ENCODE measurements around the gene ARL6IP1. TPM values are rescaled to one million over a fixed set of nuclear protein-coding genes. Genes with fewer than 3 reads are reported as not detected.

ARL6IP1 gene
- total RNA-seq (2021) = 197 and 205 TPM in 2 replicates
- long read RNA-seq, transcript ARL6IP1-201 (6 exons, 2,409 nt) = major isoform, 1,858 of 1,930 reads
- long read RNA-seq, partial matches to known transcripts = 52 of 1,930 reads
- long read RNA-seq, other reads (novel, unspliced or antisense) = 18 of 1,930 reads

GRCh38 chr16:18801145-18801972 lies at the start of gene ARL6IP1:
ARL6IP1 (minus strand) TSS chr16:18801549; CDS start chr16:18801466, 83 bp downstream.
- Histone ChIP-seq H2BK15ac (ENCODE audit: low read depth, low read length) (no peak within 1 kb of the TSS), H3K56ac (ENCODE audit: insufficient read length, low read depth, low read length) (no peak within 1 kb of the TSS), H3K4ac (ENCODE audit: low read depth, low read length) (no peak within 1 kb of the TSS; the same call in 1 of the 2 replicates), H3K23me2 (ENCODE audit: insufficient read length, low read depth, low read length, poor library complexity, severe bottlenecking) (peaks cover 10% of the 10 kb centered on the region), H2BK12ac (ENCODE audit: insufficient read length, low read depth, low read length) (no peak within 1 kb of the TSS), H2BK5ac (ENCODE audit: insufficient read length, low read length) (no peak within 1 kb of the TSS), H3K27me3 (ENCODE audit: insufficient read depth, low read length) (no peaks in the 10 kb centered on the region), H2AFZ (ENCODE audit: low read length) (no peak within 1 kb of the TSS), H4K5ac (ENCODE audit: insufficient read length, low read depth, low read length) (no peak within 1 kb of the TSS), H2BK120ac (ENCODE audit: low read depth, low read length, poor library complexity, severe bottlenecking) (no peak within 1 kb of the TSS), H3K4me2 (ENCODE audit: insufficient read depth, insufficient read length, low read length) (peak within 1 kb of the TSS; percentile 93), H3K18ac (ENCODE audit: insufficient read length, low read depth, low read length) (peak within 1 kb of the TSS; percentile 73), H4K8ac (replicated peaks; ENCODE audit: insufficient read length, low read depth, low read length) (no peak within 1 kb of the TSS), H3K23ac (ENCODE audit: insufficient read length, low read depth, low read length) (no peak within 1 kb of the TSS), H3K9me3 (ENCODE audit: control insufficient read depth, low read depth, low read length) (no peaks in the 10 kb centered on the region), H3K27ac (ENCODE audit: insufficient read length, low read depth, low read length) (peak within 1 kb of the TSS; percentile 48), H3K79me1 (ENCODE audit: insufficient read depth, low read depth, low read length, poor library complexity, severe bottlenecking) (no peaks in the 10 kb centered on the region), H2BK20ac (ENCODE audit: low read depth, low read length, poor library complexity, severe bottlenecking) (no peak within 1 kb of the TSS), H4K91ac (ENCODE audit: insufficient read length, low read depth, low read length) (no peak within 1 kb of the TSS), H3K9ac (ENCODE audit: extremely low read depth, insufficient read length, low read length) (peak within 1 kb of the TSS; percentile 73), H3K14ac (ENCODE audit: insufficient read depth, low read length) (peak within 1 kb of the TSS; percentile 81), H4K20me1 (ENCODE audit: control insufficient read depth, insufficient read depth, insufficient read length) (no peaks in the 10 kb centered on the region), H3K4me1 (ENCODE audit: insufficient read depth, low read length) (no peaks in the 10 kb centered on the region), H3T11ph (ENCODE audit: low read length) (no peak within 1 kb of the TSS), H2AK5ac (ENCODE audit: insufficient read length, low read length) (no peak within 1 kb of the TSS), H3K79me2 (ENCODE audit: insufficient read depth, low read length) (peaks cover 22% of the 10 kb centered on the region)
- Mint-ChIP-seq H3K36me3 (ENCODE audit: insufficient read depth in 1 of 3, low read depth in 3 of 3) (peaks cover 10 to 39% (median 27%) of the 10 kb centered on the region in 3 experiments), H3K27me3 (ENCODE audit: low read depth) (no peaks in the 10 kb centered on the region), H3K27ac (peak within 1 kb of the TSS; percentile 98 to 99 (median 99)), H3K4me3 (peak within 1 kb of the TSS; percentile 91 to 95), H3K4me1 (peaks cover 50 to 51% of the 10 kb centered on the region in 2 experiments), H3K9me3 (no peaks in the 10 kb centered on the region; a peak in 1 of 5 replicates)
- no CpG with 5 or more reads among the region's 77 CpGs for WGBS (ENCODE audit: extremely low coverage, insufficient read length, low lambda C conversion rate)
- peak; percentile 99 for DNase-seq
- peak; percentile 81 for TF ChIP-seq CTCF (conservative IDR thresholded peaks at IDR 0.05)

Measured in H9 (cell line).